Subcutaneous abdominal adipose tissue (tissue), 5 donors: ENCODE results near the gene SLC39A12.

Experiments used
- H3K27ac ChIP-seq: one replicate; pipeline ENCODE4 v1.7.0; 2013; ENCODE audit warnings: low read depth, mild to moderate bottlenecking, inconsistent platforms, low read length, moderate library complexity
- H3K27me3 ChIP-seq, 5 donors: one replicate each; pipeline ENCODE4 v1.7.0; 2013; ENCODE audit warnings: low read length in 5 of 5, inconsistent platforms in 1 of 5; ENCODE audit not compliant: control insufficient read depth in 5 of 5, insufficient read depth in 4 of 5
- H3K36me3 ChIP-seq, 5 donors: one replicate each; pipeline ENCODE4 v1.7.0; 2013; ENCODE audit warnings: low read length in 5 of 5; ENCODE audit not compliant: control insufficient read depth in 5 of 5, insufficient read depth in 5 of 5
- H3K4me1 ChIP-seq, 5 donors: one replicate each; pipeline ENCODE4 v1.7.0; 2013; ENCODE audit warnings: low read length in 5 of 5, mild to moderate bottlenecking in 3 of 5, moderate library complexity in 1 of 5; ENCODE audit not compliant: control insufficient read depth in 5 of 5, insufficient read depth in 5 of 5
- H3K4me3 ChIP-seq, 5 donors: one replicate each; pipeline ENCODE4 v1.7.0; 2013; ENCODE audit warnings: low read length in 5 of 5, low read depth in 1 of 5
- H3K9ac ChIP-seq, 5 donors: one replicate each; pipeline ENCODE4 v1.7.0; 2013; ENCODE audit warnings: low read length in 5 of 5, mild to moderate bottlenecking in 4 of 5, moderate library complexity in 3 of 5
- H3K9me3 ChIP-seq, 5 donors: one replicate each; pipeline ENCODE4 v1.7.0; 2013; ENCODE audit warnings: low read length in 5 of 5; ENCODE audit not compliant: control insufficient read depth in 5 of 5
- donor health status: healthy.
- donor health status: healthy.
- donor health status: healthy.
- donor health status: healthy.
- donor health status: healthy.

The SLC39A12 gene

GRCh38 chr10:17961551-17962422 is 10.1 kb downstream of the SLC39A12 start:
- Histone ChIP-seq H3K4me1 (no peaks in the 10 kb centered on the region), H3K9ac (no peak overlapping the region), H3K27me3 (no peaks in the 10 kb centered on the region), H3K9me3 (peaks cover 0 to 2% (median 0%) of the 10 kb centered on the region in 5 donors), H3K27ac (no peak overlapping the region), H3K4me3 (no peak overlapping the region), H3K36me3 (no peaks in the 10 kb centered on the region)

GRCh38 chr10:17963431-17963830 is 11.7 kb downstream of the SLC39A12 start:
- Histone ChIP-seq H3K9ac (no peak overlapping the region), H3K4me1 (no peaks in the 10 kb centered on the region), H3K36me3 (no peaks in the 10 kb centered on the region), H3K27me3 (no peaks in the 10 kb centered on the region), H3K27ac (no peak overlapping the region), H3K4me3 (no peak overlapping the region), H3K9me3 (peaks cover 0 to 2% (median 0%) of the 10 kb centered on the region in 5 donors)

GRCh38 chr10:17965649-17966235 is 14.0 kb downstream of the SLC39A12 start:
- H3K4me1 ChIP-seq, result no peaks in the 10 kb centered on the region
- no peak overlapping the region for H3K27ac ChIP-seq
- H3K36me3 ChIP-seq, result no peaks in the 10 kb centered on the region
- peaks cover 2 to 12% (median 6%) of the 10 kb centered on the region in 5 donors for H3K9me3 ChIP-seq
- H3K4me3 ChIP-seq, result no peak overlapping the region
- no peak overlapping the region for H3K9ac ChIP-seq
- H3K27me3 ChIP-seq, result no peaks in the 10 kb centered on the region

GRCh38 chr10:17974505-17974904 is 22.8 kb downstream of the SLC39A12 start:
- H3K27ac ChIP-seq, result no peak overlapping the region
- H3K4me3 ChIP-seq, result no peak overlapping the region
- H3K27me3 ChIP-seq, result no peaks in the 10 kb centered on the region
- no peak overlapping the region for H3K9ac ChIP-seq
- H3K36me3 ChIP-seq, result no peaks in the 10 kb centered on the region
- H3K9me3 ChIP-seq, result peaks cover 0 to 7% (median 5%) of the 10 kb centered on the region in 5 donors
- no peaks in the 10 kb centered on the region for H3K4me1 ChIP-seq

GRCh38 chr10:17980846-17981565 is 29.3 kb downstream of the SLC39A12 start:
- Histone ChIP-seq H3K9me3 (no peaks in the 10 kb centered on the region), H3K9ac (no peak overlapping the region), H3K27me3 (no peaks in the 10 kb centered on the region), H3K36me3 (no peaks in the 10 kb centered on the region), H3K4me1 (peaks cover 0 to 5% (median 0%) of the 10 kb centered on the region in 5 donors), H3K4me3 (no peak overlapping the region), H3K27ac (no peak overlapping the region)

GRCh38 chr10:17981766-17982380 is 30.2 kb downstream of the SLC39A12 start:
- no peaks in the 10 kb centered on the region for H3K9me3 ChIP-seq
- no peaks in the 10 kb centered on the region for H3K36me3 ChIP-seq
- no peak overlapping the region for H3K4me3 ChIP-seq
- H3K27me3 ChIP-seq, result no peaks in the 10 kb centered on the region
- H3K4me1 ChIP-seq, result peaks cover 0 to 5% (median 0%) of the 10 kb centered on the region in 5 donors
- H3K27ac ChIP-seq, result no peak overlapping the region
- no peak overlapping the region for H3K9ac ChIP-seq

- Histone ChIP-seq H3K27me3 (no peaks in the 10 kb centered on the region), H3K36me3 (no peaks in the 10 kb centered on the region), H3K4me3 (no peak overlapping the region), H3K27ac (no peak overlapping the region), H3K9me3 (no peaks in the 10 kb centered on the region), H3K9ac (no peak overlapping the region), H3K4me1 (peaks cover 0 to 5% (median 0%) of the 10 kb centered on the region in 5 donors)
Measured at GRCh38 chr10:17984056-17984455, 32.3 kb downstream of the SLC39A12 start.

GRCh38 chr10:17984563-17984962 is 32.8 kb downstream of the SLC39A12 start:
- Histone ChIP-seq H3K9ac (no peak overlapping the region), H3K9me3 (no peaks in the 10 kb centered on the region), H3K27me3 (no peaks in the 10 kb centered on the region), H3K4me1 (peaks cover 0 to 5% (median 0%) of the 10 kb centered on the region in 5 donors), H3K27ac (no peak overlapping the region), H3K36me3 (no peaks in the 10 kb centered on the region), H3K4me3 (no peak overlapping the region)

- H3K9me3 ChIP-seq, result no peaks in the 10 kb centered on the region
- H3K4me3 ChIP-seq, result no peak overlapping the region
- H3K27me3 ChIP-seq, result no peaks in the 10 kb centered on the region
- no peaks in the 10 kb centered on the region for H3K4me1 ChIP-seq
- H3K9ac ChIP-seq, result no peak overlapping the region
- no peaks in the 10 kb centered on the region for H3K36me3 ChIP-seq
- no peak overlapping the region for H3K27ac ChIP-seq
Measured at GRCh38 chr10:17989908-17990767, 38.4 kb downstream of the SLC39A12 start.
